ENCODE data around the gene BCR.

The BCR gene

DNA sequence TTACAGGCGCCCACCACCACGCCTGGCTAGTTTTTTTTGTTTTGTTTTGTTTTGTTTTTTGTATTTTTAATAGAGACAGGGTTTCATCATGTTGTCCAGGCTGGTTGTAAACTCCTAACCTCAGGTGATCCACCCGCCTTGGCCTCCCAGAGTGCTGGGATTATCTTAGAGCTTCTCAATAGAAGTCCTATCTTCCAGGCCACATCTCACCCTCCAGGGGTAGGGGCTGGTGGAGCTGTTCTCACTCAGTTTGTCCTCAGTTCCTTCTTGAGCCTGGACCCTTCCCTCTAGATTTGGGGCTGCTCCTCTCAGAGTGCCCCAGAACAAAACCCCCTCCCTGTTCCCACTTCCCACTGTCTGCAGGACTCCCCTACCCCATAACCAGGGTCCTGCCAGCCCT is 31.3 kb downstream of the BCR start:
- DNase-seq, result no peak
- TF ChIP-seq, protein P1, sequence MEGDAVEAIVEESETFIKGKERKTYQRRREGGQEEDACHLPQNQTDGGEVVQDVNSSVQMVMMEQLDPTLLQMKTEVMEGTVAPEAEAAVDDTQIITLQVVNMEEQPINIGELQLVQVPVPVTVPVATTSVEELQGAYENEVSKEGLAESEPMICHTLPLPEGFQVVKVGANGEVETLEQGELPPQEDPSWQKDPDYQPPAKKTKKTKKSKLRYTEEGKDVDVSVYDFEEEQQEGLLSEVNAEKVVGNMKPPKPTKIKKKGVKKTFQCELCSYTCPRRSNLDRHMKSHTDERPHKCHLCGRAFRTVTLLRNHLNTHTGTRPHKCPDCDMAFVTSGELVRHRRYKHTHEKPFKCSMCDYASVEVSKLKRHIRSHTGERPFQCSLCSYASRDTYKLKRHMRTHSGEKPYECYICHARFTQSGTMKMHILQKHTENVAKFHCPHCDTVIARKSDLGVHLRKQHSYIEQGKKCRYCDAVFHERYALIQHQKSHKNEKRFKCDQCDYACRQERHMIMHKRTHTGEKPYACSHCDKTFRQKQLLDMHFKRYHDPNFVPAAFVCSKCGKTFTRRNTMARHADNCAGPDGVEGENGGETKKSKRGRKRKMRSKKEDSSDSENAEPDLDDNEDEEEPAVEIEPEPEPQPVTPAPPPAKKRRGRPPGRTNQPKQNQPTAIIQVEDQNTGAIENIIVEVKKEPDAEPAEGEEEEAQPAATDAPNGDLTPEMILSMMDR (IDR thresholded peaks at IDR 0.05), result no peak
- peaks cover 57% of the 10 kb centered on the region for H3K4me1 Mint-ChIP-seq
- peaks cover 14% of the 10 kb centered on the region for H3K36me3 Mint-ChIP-seq (ENCODE audit: low read depth)
- H3K27me3 Mint-ChIP-seq (ENCODE audit: low read depth, poor library complexity), result peaks cover 6% of the 10 kb centered on the region
- no peaks in the 10 kb centered on the region for H3K9me3 Mint-ChIP-seq
- no peak overlapping the region for H3K4me3 Mint-ChIP-seq
- peak overlapping the region; percentile 63 for H3K27ac Mint-ChIP-seq

DNA sequence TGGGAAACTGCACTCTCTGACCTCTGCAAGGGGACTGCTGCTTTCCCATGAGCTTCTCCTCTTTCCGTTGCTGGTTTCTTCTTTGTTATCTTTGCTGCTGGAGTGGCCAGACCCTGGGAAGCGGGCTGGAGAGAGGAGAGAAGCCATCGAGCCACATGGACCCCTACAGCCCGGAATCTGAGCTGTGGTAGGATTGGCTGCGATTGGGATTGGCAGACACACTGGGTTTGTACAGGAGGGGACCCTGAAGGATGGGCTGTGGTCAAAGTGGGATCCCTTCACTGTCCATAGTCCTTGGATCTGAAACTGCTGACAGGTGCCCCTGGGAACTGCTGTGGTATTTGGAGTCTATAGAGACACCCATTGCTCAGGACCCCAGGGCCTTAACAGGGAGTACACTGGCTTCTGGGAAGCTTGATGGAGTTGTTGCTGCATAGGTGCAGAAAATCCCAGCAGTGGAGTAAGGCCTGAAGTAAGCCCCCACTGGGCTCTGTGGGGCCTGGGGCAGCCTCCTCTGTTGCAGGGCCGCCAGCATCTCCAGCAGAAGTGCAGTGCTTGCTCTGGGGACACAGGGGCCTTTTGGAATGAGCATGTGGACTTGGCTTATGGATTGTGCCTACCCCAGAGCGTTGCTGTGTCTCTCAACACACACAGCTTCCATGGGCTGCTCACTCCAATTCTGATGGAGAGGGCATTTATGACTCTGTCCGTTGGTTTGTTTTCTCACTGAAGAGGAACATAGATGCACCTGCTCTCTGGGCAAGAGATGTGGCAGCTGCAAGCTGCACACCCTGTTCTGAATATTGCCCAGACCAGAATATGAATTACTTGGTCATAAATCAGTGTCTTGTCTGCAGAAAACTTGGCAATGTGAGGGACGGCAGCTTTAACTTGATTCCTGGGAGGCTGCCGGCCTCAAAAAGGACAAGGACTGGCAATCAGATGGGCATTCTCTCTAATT is 32.0 kb downstream of the BCR start:
- H3K36me3 Mint-ChIP-seq (ENCODE audit: low read depth), result peaks cover 9% of the 10 kb centered on the region
- TF ChIP-seq, protein P1 (IDR thresholded peaks at IDR 0.05), result no peak

DNA sequence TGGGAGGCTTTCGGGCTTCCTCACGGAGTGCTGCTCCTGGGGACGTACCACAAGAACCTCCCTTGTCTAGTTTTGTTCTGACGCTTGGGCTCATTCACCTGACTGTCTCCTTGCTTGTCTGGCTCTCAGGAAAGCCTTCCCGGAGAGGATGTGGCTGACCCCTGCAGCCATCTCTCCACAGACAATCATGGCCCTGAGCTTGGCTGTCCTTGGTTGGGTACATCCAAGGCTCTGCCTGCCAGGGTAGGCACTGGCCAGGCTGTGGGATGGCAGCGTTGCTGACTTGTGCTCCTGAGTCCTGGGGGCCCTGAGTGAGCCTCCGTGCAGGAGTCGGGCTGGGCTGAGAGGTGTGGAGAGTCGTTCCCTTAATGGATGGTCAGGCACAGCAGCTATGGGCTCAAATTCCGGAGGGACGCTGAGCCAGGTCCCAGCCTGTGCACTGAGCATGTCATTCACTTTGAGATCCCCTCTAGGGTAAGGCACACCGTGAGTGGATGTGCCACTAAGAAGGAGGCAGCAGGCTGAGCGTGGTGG is 32.8 kb downstream of the BCR start:
- H3K36me3 Mint-ChIP-seq (ENCODE audit: low read depth), result peaks cover 9% of the 10 kb centered on the region
- H3K27me3 Mint-ChIP-seq (ENCODE audit: low read depth, poor library complexity), result peaks cover 9% of the 10 kb centered on the region
- no peaks in the 10 kb centered on the region for H3K9me3 Mint-ChIP-seq
- no peak overlapping the region for H3K27ac Mint-ChIP-seq
- no peak overlapping the region for H3K4me3 Mint-ChIP-seq
- DNase-seq, result no peak
- H3K4me1 Mint-ChIP-seq, result peaks cover 57% of the 10 kb centered on the region
- TF ChIP-seq, protein P1 (IDR thresholded peaks at IDR 0.05), result no peak

More for the DNA sequence above, 32.0 kb downstream of the BCR start:
- Mint-ChIP-seq H3K27ac (peak overlapping the region; percentile 63), H3K27me3 (ENCODE audit: low read depth, poor library complexity) (peaks cover 9% of the 10 kb centered on the region), H3K9me3 (no peaks in the 10 kb centered on the region), H3K4me1 (peaks cover 57% of the 10 kb centered on the region), H3K4me3 (no peak overlapping the region)
- no peak for DNase-seq

GRCh38 chr22:23213581-23214334 is 33.4 kb downstream of the BCR start:
- Mint-ChIP-seq H3K9me3 (no peaks in the 10 kb centered on the region), H3K4me1 (peaks cover 61% of the 10 kb centered on the region), H3K27me3 (ENCODE audit: low read depth, poor library complexity) (peaks cover 9% of the 10 kb centered on the region), H3K36me3 (ENCODE audit: low read depth) (peaks cover 7% of the 10 kb centered on the region), H3K27ac (no peak overlapping the region), H3K4me3 (no peak overlapping the region)
- DNase-seq, result no peak
- TF ChIP-seq, protein P1 (IDR thresholded peaks at IDR 0.05), result no peak

DNA sequence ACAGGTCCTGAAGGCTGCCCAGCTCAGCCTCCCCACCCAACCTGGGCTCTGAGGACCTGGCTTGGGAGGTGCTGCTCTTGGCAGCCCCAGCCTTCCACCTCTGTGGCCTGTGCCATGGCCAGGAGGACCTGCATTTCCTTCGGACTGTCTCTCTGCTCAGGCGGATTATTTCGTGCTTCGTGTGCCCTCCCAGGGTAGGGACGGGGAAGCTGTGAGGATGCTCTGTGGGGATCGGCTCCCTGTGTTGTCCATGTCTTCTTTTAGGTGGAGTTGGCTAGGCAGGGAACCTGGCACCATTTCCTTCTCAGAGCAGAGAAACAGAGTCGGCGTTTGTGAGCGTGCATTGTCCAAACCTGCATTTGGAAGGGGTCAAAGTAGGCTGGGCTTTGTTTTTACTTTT is 34.1 kb downstream of the BCR start:
- Mint-ChIP-seq H3K36me3 (ENCODE audit: low read depth) (peaks cover 4% of the 10 kb centered on the region), H3K27ac (no peak overlapping the region), H3K4me3 (no peak overlapping the region), H3K9me3 (no peaks in the 10 kb centered on the region), H3K27me3 (ENCODE audit: low read depth, poor library complexity) (peaks cover 9% of the 10 kb centered on the region), H3K4me1 (peaks cover 65% of the 10 kb centered on the region)
- TF ChIP-seq, protein P1 (IDR thresholded peaks at IDR 0.05), result no peak
- DNase-seq, result no peak
